Omental fat pad (tissue), 4 donors: ENCODE data around the gene C11orf16. TPM values are rescaled to one million over a fixed set of nuclear protein-coding genes. Genes with fewer than 3 reads are reported as not detected.
"Not testable (repeated sequence)": the region's sequence is repeated elsewhere in the genome, so short reads cannot be mapped to it uniquely, and the experiment has no call there.

Experiments
- ATAC-seq: fragments of 150-250 bp; one replicate; pipeline ENCODE4 v1.9.1; 2016; ENCODE audit warnings: mild to moderate bottlenecking, moderate library complexity; ENCODE audit not compliant: low FRiP score
- DNase-seq: peaks from one replicate; pipeline ENCODE4 v3.0.0-alpha.2; 2019; ENCODE audit warnings: low spot score
- CTCF ChIP-seq, 3 donors: fragments of 450-650 bp; IDR thresholded peaks; one replicate each; pipeline ENCODE4 v1.5.1; 2016 to 2017; ENCODE audit warnings: antibody characterized with exemption in 3 of 3, mild to moderate bottlenecking in 3 of 3, moderate library complexity in 2 of 3
- small RNA-seq: library from RNA; depleted of rRNA; stranded (forward); fragments of <200 nt; gene quantifications from one replicate; pipeline ENCODE3, GENCODE V24; 2016
- total RNA-seq, 4 donors: library from RNA; depleted of rRNA; stranded (reverse); fragments of >200 nt; gene quantifications; one replicate each; pipeline ENCODE4 v1.1.0, GENCODE V29; 2016

Gene C11orf16
- total RNA-seq, 4 donors from 2014 or later, result not detected

DNA sequence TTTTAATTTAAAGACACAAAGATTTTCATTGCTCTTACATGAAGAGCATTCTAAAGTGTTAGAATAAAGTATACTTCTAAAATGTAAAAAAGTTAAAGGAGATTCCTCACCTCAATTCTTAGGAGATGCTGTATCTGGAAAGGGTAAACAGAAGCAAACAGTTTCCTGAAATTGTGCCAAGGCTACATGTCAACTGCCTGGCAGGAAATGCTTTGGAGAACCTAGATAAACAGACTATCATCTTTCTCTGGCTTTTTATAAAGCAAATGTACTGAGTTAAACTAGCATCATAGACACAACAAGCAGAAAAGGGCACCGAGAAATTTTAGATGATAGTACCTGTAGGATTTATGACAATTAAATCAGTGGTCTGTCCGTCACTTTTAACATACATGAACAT is 46.4 kb downstream of the C11orf16 start:
- no peak for ATAC-seq
- TF ChIP-seq CTCF (IDR thresholded peaks at IDR 0.05), result no peak
- no peak for DNase-seq

DNA sequence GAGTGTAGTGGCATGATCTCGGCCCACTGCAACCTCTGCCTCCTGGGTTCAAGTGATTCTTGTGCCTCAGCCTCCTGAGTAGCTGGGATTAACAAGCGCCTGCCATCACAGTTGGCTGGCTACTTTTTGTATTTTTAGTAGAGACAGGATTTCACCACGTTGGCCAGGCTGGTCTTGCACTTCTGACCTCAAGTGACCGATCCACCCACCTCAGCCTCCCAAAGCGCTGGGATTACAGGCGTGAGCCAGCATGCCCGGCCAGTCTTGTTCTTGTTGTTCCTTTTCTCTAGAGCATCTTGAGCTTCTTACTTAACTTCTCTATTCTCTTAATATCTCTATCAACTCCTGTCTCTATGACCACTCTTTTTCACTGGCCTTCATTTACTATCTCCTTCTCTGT is 51.2 kb downstream of the C11orf16 start:
- ATAC-seq, DNase-seq: not testable (repeated sequence)

DNA sequence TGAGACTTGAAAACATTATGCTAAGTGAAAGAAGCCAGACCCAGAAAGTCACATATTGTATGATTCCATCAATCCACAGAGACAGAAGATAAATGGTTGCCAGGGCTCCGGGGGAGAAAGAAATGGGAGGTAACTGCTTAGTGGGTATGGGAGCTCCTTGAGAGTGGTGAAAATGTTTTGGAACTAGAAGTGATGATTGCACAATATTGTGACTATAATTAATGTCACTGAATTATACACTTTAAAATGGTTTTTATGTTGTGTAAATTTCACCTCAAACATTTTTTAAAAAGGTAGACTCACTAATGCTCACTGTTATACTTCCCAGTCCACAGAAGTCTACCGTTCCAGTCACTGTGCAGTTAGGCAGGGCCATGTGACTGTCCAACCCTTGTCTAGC is 54.0 kb downstream of the C11orf16 start:
- TF ChIP-seq CTCF (IDR thresholded peaks at IDR 0.05), result no peak
- ATAC-seq (no peak), DNase-seq (no peak)

DNA sequence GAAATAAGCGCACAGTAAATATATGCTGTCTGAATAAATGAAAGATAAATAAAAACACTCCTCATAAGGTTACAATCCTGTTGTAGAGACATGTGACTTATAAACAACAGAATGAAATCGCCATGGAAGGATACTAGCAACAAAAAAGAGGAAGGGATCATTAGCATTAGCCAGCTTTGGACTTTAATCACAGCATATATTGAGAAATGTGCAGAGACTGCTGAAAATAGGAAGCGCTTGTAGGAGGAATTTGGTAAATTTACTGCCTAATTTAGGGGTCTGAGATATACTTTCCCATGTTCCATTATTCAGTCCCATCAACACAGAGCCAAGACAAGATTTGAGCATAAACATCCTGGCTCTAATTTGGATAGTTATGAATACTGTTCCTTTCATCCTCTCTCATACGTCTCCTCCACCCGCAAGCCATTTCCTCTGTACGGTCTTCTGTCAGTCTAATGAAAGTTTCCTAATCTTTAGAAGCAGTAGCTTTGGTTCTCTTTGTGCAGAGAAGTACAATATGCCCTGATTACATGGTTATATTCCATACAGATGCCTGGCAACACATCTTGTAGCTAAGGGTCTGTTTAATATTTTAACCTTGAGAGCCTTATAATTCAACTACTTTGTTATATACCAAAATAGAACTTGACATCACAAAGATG is 58.9 kb downstream of the C11orf16 start:
- TF ChIP-seq CTCF (IDR thresholded peaks at IDR 0.05), result no peak
- DNase-seq (no peak), ATAC-seq (no peak)

DNA sequence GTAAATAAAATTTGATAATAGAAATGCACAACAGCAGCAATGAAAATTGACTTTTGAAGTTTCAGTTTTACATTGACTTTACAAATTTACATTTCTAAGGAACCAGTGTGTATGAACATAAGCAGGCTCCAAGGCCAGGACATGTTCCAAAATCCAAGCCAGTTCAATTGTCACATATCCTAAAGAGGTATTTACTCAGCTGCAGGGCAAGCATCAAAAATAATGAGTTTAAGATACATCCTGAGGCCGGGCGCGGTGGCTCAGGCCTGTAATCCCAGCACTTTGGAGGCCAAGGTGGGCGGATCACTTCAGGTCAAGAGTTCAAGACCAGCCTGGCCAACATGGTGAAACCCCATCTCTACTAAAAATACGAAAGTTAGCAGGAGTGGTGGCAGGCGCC is 60.8 kb downstream of the C11orf16 start:
- no peak for TF ChIP-seq CTCF (IDR thresholded peaks at IDR 0.05)
- DNase-seq, result no peak
- no peak for ATAC-seq

DNA sequence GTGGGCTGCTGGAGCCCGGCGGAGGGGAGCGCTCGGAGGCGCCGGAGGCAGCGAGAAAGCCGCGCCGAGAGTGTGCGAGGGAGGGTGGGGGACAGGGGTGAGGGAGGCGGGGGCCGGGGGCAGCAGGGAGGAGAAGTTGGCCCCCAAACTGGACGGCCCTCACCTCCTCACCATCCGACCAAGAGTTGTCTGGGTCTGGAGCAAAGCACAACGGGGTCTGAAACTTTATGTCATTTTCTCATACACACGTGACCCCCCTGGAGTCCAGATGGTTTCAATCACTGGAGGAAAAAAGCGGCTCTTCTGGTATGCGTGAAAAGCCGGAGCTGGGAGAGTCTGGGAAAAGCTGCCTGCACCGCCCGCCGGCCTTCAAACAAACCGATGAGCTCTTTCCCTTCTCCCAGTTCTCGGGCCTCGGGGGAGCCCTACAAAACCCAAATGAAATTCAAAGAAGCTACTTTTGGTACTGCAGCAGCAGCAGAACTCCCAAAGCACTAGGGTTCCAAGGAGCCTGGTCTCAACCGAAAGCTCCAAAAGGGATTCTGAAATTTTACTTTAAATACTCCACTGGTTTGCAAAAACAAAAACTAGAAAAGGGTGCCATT is 61.5 kb downstream of the C11orf16 start:
- no peak for TF ChIP-seq CTCF (IDR thresholded peaks at IDR 0.05)
- no peak for DNase-seq
- ATAC-seq, result peak; percentile 74

DNA sequence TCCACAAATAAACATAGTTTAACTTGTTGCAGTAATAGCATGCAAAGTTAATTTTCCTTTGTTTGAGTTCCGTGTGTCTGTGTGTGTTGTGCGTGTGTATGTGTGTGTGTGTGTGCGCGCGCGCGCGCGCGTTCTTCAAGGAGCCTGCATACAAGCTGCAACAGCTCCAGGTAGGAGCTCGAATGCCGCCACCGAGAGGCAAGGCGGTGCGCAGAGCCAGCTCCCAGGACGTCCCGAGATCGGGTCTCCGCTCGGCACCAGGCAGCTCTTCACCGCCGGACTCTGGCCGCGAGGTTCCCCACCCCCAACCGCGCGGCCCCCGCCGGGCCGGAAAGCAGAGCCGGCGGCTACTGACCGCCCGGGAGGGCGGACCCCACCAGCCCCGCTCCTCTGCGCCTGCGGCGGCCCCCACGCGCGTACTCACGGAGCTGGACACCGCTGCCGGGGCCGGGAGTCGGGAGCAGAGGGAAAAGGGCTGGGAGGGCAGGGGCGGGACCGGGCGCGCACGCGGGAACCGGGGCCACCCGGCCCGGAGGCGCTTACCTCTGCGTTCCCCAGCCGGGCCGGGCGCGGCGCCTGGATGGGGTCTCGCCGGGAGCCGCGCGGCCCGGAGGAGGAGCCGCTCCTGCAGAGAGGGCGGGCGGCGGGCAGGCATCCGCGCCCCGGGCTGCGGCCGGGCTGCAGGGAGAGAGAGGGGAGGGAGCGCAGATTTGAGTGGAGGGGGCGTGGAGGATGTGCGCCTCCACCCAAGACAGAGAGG is 62.2 kb downstream of the C11orf16 start:
- DNase-seq (no peak), ATAC-seq (peak; percentile 77)
- no peak for TF ChIP-seq CTCF (IDR thresholded peaks at IDR 0.05)

Small RNAs within 50 kb of the gene (small RNA-seq; reads per million reads assigned to genes)
- not detected for gene RF00019

Other genes with a start within 250 kb of the C11orf16 start
- 10 to 100 TPM; 13.1 to 32.0 (median 19.8) TPM for gene AKIP1, start 21.8 kb downstream of the C11orf16 start, total RNA-seq
- gene ASCL3, start 10.1 kb upstream of the C11orf16 start, total RNA-seq, result not detected
- 10 to 100 TPM; 31.9 to 44.4 (median 42.1) TPM for gene TMEM9B, start 31.5 kb upstream of the C11orf16 start, total RNA-seq
- 10 to 100 TPM in 1 of 4 donors, 1 to 10 TPM in 2, under 1 TPM in 1; 0.63 to 13.1 (median 2.8) TPM for gene NRIP3, start 71.1 kb upstream of the C11orf16 start, total RNA-seq
- 10 to 100 TPM in 3 of 4 donors, 1 to 10 TPM in 1; 8.8 to 50.6 (median 29.8) TPM for gene SCUBE2, start 158.7 kb upstream of the C11orf16 start, total RNA-seq